IMR-90 (cell line): Measurements from ENCODE around the gene MRAP2. TPM values are rescaled to one million over a fixed set of nuclear protein-coding genes. Genes with fewer than 3 reads are reported as not detected.

Source experiments
- ATAC-seq: fragments of 200-7000 bp; cut with Tn5 transposase; 2 replicates; pipeline ENCODE4 v1.9.1; 2020; ENCODE audit warnings: low read depth, mild to moderate bottlenecking, moderate library complexity
- BruUV-seq: library from RNA; stranded (reverse); fragments of 400-500 nt; replicated peaks from 2 replicates; lab custom pipeline; 2021; lab: Mats Ljungman, UMichigan
- CTCF ChIA-PET: fragments of 300-600 bp; formaldehyde crosslinking; extraction: SDS; loops from one replicate; lab custom pipeline; 2021; ENCODE audit warnings: antibody characterized with exemption; lab: Yijun Ruan, JAX
- POLR2A ChIA-PET: fragments of 300-600 bp; sonication (Branson Sonifier 250); formaldehyde crosslinking; loops from one replicate; lab custom pipeline; 2022; ENCODE audit warnings: antibody characterized with exemption; ENCODE audit not compliant: unreplicated experiment; lab: Charles Lee
- DNase-seq: peaks from one replicate; pipeline ENCODE4 v3.0.0; 2013
- H2AFZ ChIP-seq: replicated peaks from 2 replicates; pipeline ENCODE3; 2013; ENCODE audit warnings: low read length, mild to moderate bottlenecking; ENCODE audit not compliant: poor library complexity
- H2AK5ac ChIP-seq: 2 replicates; pipeline ENCODE4 v1.6.1; 2013; ENCODE audit warnings: low read depth, low read length, inconsistent platforms
- H2AK9ac ChIP-seq: replicated peaks from 2 replicates; pipeline ENCODE3; 2013; ENCODE audit warnings: mild to moderate bottlenecking, low read depth, low read length, moderate library complexity; ENCODE audit not compliant: poor library complexity
- H2BK120ac ChIP-seq: 2 replicates; pipeline ENCODE4 v1.6.1; 2013; ENCODE audit warnings: low read depth, low read length, inconsistent platforms
- H2BK15ac ChIP-seq: 3 replicates; pipeline ENCODE4 v1.6.1; 2013; ENCODE audit warnings: low read depth, low read length, inconsistent platforms
- H2BK20ac ChIP-seq: 2 replicates; pipeline ENCODE4 v1.6.1; 2013; ENCODE audit warnings: low read depth, mild to moderate bottlenecking, inconsistent platforms, low read length, moderate library complexity
- H2BK5ac ChIP-seq: 2 replicates; pipeline ENCODE4 v1.6.1; 2013; ENCODE audit warnings: mild to moderate bottlenecking, low read depth, low read length, inconsistent platforms; ENCODE audit not compliant: poor library complexity, severe bottlenecking
- H3K14ac ChIP-seq: replicated peaks from 2 replicates; pipeline ENCODE4 v1.6.1; 2013; ENCODE audit warnings: low read depth, low read length, inconsistent platforms
- H3K18ac ChIP-seq: 2 replicates; pipeline ENCODE4 v1.6.1; 2013; ENCODE audit warnings: low read depth, low read length, control low read depth
- H3K23ac ChIP-seq: 2 replicates; pipeline ENCODE4 v1.6.1; 2013; ENCODE audit warnings: low read depth, low read length, inconsistent platforms
- H3K27ac ChIP-seq: 2 replicates; pipeline ENCODE4 v1.5.1; 2013; ENCODE audit warnings: mild to moderate bottlenecking, control low read depth, low read length; ENCODE audit not compliant: insufficient read depth
- H3K27me3 ChIP-seq: 2 replicates; pipeline ENCODE4 v1.6.1; 2013; ENCODE audit warnings: low read length; ENCODE audit not compliant: control insufficient read depth, insufficient read depth
- H3K36me3 ChIP-seq: 2 replicates; pipeline ENCODE4 v1.6.1; 2013; ENCODE audit warnings: low read length, mixed read lengths; ENCODE audit not compliant: control insufficient read depth, insufficient read depth
- H3K4ac ChIP-seq: 2 replicates; pipeline ENCODE4 v1.6.1; 2013; ENCODE audit warnings: low read depth, low read length, inconsistent platforms
- H3K4me1 ChIP-seq: 2 replicates; pipeline ENCODE4 v1.6.1; 2013; ENCODE audit warnings: low read length, mixed read lengths; ENCODE audit not compliant: control insufficient read depth, insufficient read depth
- H3K4me2 ChIP-seq: 2 replicates; pipeline ENCODE4 v1.6.1; 2013; ENCODE audit warnings: low read depth, mild to moderate bottlenecking, control low read depth, low read length, moderate library complexity
- H3K4me3 ChIP-seq: 2 replicates; pipeline ENCODE4 v1.5.1; 2013; ENCODE audit warnings: low read depth, mild to moderate bottlenecking, control low read depth, low read length, moderate library complexity; ENCODE audit not compliant: insufficient read depth
- H3K56ac ChIP-seq: 2 replicates; pipeline ENCODE4 v1.6.1; 2013; ENCODE audit warnings: low read length, inconsistent platforms; ENCODE audit not compliant: insufficient read depth; ENCODE audit errors: extremely low read depth
- H3K79me1 ChIP-seq, 2 experiments: 2 replicates each; pipeline ENCODE4 v1.6.1; 2013; ENCODE audit warnings: low read length in 2 of 2, inconsistent platforms in 1 of 2, low read depth in 1 of 2
- H3K9ac ChIP-seq: 2 replicates; pipeline ENCODE4 v1.6.1; 2013; ENCODE audit warnings: low read depth, low read length, control low read depth
- H3K9me1 ChIP-seq: 2 replicates; pipeline ENCODE4 v1.6.1; 2013; ENCODE audit warnings: low read length, inconsistent platforms; ENCODE audit not compliant: insufficient read depth
- H3K9me3 ChIP-seq: 2 replicates; pipeline ENCODE4 v1.6.1; 2013; ENCODE audit warnings: low read length; ENCODE audit not compliant: control insufficient read depth, insufficient read depth
- H4K20me1 ChIP-seq: 2 replicates; pipeline ENCODE4 v1.6.1; 2013; ENCODE audit warnings: low read length, inconsistent platforms; ENCODE audit not compliant: insufficient read depth
- H4K5ac ChIP-seq: 2 replicates; pipeline ENCODE4 v1.6.1; 2013; ENCODE audit warnings: mild to moderate bottlenecking, low read depth, low read length, control low read depth
- H4K8ac ChIP-seq, 2 experiments: 2 replicates each; pipeline ENCODE4 v1.6.1; 2013; ENCODE audit warnings: low read depth in 2 of 2, low read length in 2 of 2, control low read depth in 1 of 2, inconsistent platforms in 1 of 2
- H4K91ac ChIP-seq: 2 replicates; pipeline ENCODE4 v1.6.1; 2013; ENCODE audit warnings: low read depth, low read length, inconsistent platforms; ENCODE audit not compliant: insufficient read depth
- CEBPB ChIP-seq: IDR thresholded peaks from 2 replicates; pipeline ENCODE4 v1.6.1; 2012; ENCODE audit warnings: low read depth, low read length, improper control_type of control experiment
- CHD1 ChIP-seq: IDR thresholded peaks from 2 replicates; pipeline ENCODE4 v1.6.1; 2012; ENCODE audit warnings: low read depth, low read length, improper control_type of control experiment
- FOS ChIP-seq: fragments of 150-350 bp; IDR thresholded peaks from 2 replicates; pipeline ENCODE4 v1.6.1; 2016; ENCODE audit warnings: low read depth, low read length
- MAFK ChIP-seq: IDR thresholded peaks from 2 replicates; pipeline ENCODE4 v1.6.1; 2012; ENCODE audit warnings: low read depth, low read length, improper control_type of control experiment
- MXI1 ChIP-seq: IDR thresholded peaks from 2 replicates; pipeline ENCODE4 v1.6.1; 2012; ENCODE audit warnings: low read depth, mild to moderate bottlenecking, low read length, moderate library complexity, borderline replicate concordance
- NFE2L2 ChIP-seq: fragments of 150-350 bp; IDR thresholded peaks from 2 replicates; pipeline ENCODE4 v1.6.1; 2016; ENCODE audit warnings: low read depth, mild to moderate bottlenecking, low read length
- POLR2A ChIP-seq: IDR thresholded peaks from 2 replicates; pipeline ENCODE4 v1.6.1; 2012; ENCODE audit warnings: mild to moderate bottlenecking, low read depth, low read length
- RAD21 ChIP-seq: IDR thresholded peaks from 2 replicates; pipeline ENCODE4 v1.6.1; 2012; ENCODE audit warnings: low read length, improper control_type of control experiment
- RCOR1 ChIP-seq: IDR thresholded peaks from 2 replicates; pipeline ENCODE4 v1.6.1; 2012; ENCODE audit warnings: mild to moderate bottlenecking, low read length, improper control_type of control experiment; ENCODE audit not compliant: insufficient replicate concordance
- RFX5 ChIP-seq: IDR thresholded peaks from 2 replicates; pipeline ENCODE4 v1.8.0; 2012; ENCODE audit warnings: low read depth, mild to moderate bottlenecking, low read length, moderate library complexity
- SMC3 ChIP-seq: fragments of 150-350 bp; IDR thresholded peaks from 2 replicates; pipeline ENCODE4 v1.6.1; 2016; ENCODE audit warnings: low read depth, mild to moderate bottlenecking, antibody characterized with exemption, low read length, moderate library complexity
- USF2 ChIP-seq: fragments of 150-350 bp; IDR thresholded peaks from 2 replicates; pipeline ENCODE4 v1.6.1; 2017; ENCODE audit warnings: mild to moderate bottlenecking, antibody characterized with exemption, low read length, low read depth
- WGBS, 2 experiments: methylation state at CpG; one replicate each; pipeline versions ENCODE4 v1.1.5 to v1.1.7; 2013; ENCODE audit warnings: missing lambda C conversion rate in 2 of 2; ENCODE audit not compliant: insufficient read length in 1 of 2; ENCODE audit errors: extremely low coverage in 2 of 2; 5-methylcytosine and 5-hydroxymethylcytosine counted together
- dilution Hi-C: fragments of 300-500 bp; cut with HindIII; formaldehyde crosslinking; loops from one replicate; pipeline ENCODE4 v1.14.3; 2018; ENCODE audit warnings: low sequenced_read_pairs; ENCODE audit not compliant: unreplicated experiment
- in situ Hi-C: fragments of 300-500 bp; cut with MboI; formaldehyde crosslinking; loops from 3 replicates; pipeline ENCODE4 v1.14.3; 2019; ENCODE audit warnings: low sequenced_read_pairs, inconsistent platforms, mixed read lengths
- intact Hi-C: fragments of 100-400 bp; cut with micrococcal nuclease; formaldehyde crosslinking; loops from 2 replicates; pipeline ENCODE4 v1.10.0; 2022
- polyA plus RNA-seq, 3 experiments: library from polyadenylated mRNA; depleted of rRNA; stranded (reverse); fragments of >200 nt; gene quantifications; 2 replicates each; pipeline ENCODE4 v1.2.3, GENCODE V29; 2012; ENCODE audit warnings: low replicate concordance in 1 of 3
- total RNA-seq: library from RNA; depleted of rRNA; stranded (reverse); fragments of >200 nt; gene quantifications from 2 replicates; pipeline ENCODE4 v1.2.3, GENCODE V29; 2012
- TF ChIP-seq, protein P1 (sequence below): fragments of 150-350 bp; IDR thresholded peaks from 2 replicates; pipeline ENCODE4 v1.6.1; 2016; ENCODE audit warnings: low read depth, mild to moderate bottlenecking, low read length, moderate library complexity, borderline replicate concordance

The MRAP2 gene
- total and polyA plus RNA-seq, 2 of the 4 experiments (the other 2 are of a cell fraction) = 0.03 TPM; not detected in 1

DNA sequence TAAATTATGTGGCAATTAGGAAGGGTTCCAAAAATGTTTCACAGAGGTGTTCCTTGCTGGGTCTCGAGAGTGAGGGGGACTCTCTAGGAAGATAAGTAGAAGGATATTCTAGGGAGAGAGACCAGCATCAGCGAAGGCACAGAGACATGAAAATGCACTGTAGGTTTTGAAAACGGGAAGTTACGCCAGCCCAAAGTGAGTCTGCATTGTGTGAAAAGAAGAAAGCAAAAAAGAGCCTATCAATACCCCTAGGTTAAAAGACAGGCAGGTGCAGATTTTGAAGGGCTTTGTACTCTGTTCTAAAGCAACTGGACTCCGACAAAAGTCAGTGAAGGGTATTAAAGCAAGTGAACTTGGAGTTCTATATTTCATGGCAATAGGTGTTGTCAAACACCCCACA lies 25.7 kb upstream of the MRAP2 start:
- BruUV-seq = no TSS peak
- H3K18ac ChIP-seq = no peak overlapping the region
- H3K9me3 ChIP-seq = no peaks in the 10 kb centered on the region
- H4K8ac ChIP-seq = no peak overlapping the region
- H4K91ac ChIP-seq = no peak overlapping the region
- POLR2A ChIA-PET = no interaction called here
- no peak overlapping the region for H2BK120ac ChIP-seq
- WGBS, 2 experiments = no CpG with 5 or more reads among the region's 5 CpGs
- no peaks in the 10 kb centered on the region for H3K4me1 ChIP-seq
- TF ChIP-seq FOS (no peak), CHD1 (no peak), RFX5 (no peak), POLR2A (no peak), SMC3 (no peak), CEBPB (no peak), USF2 (no peak), MAFK (no peak), RCOR1 (no peak), MXI1 (no peak), RAD21 (no peak), NFE2L2 (no peak)
- TF ChIP-seq, protein P1, sequence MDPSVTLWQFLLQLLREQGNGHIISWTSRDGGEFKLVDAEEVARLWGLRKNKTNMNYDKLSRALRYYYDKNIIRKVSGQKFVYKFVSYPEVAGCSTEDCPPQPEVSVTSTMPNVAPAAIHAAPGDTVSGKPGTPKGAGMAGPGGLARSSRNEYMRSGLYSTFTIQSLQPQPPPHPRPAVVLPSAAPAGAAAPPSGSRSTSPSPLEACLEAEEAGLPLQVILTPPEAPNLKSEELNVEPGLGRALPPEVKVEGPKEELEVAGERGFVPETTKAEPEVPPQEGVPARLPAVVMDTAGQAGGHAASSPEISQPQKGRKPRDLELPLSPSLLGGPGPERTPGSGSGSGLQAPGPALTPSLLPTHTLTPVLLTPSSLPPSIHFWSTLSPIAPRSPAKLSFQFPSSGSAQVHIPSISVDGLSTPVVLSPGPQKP = no peak
- no peak overlapping the region for H2BK20ac ChIP-seq
- H2AK9ac ChIP-seq = no peak overlapping the region
- no peaks in the 10 kb centered on the region for H3K27me3 ChIP-seq
- no peaks in the 10 kb centered on the region for H4K20me1 ChIP-seq
- no peaks in the 10 kb centered on the region for H3K36me3 ChIP-seq
- no peak overlapping the region for H3K56ac ChIP-seq
- no peak overlapping the region for H3K9ac ChIP-seq
- H3K4me3 ChIP-seq = no peak overlapping the region
- no peak overlapping the region for H2AFZ ChIP-seq
- H3K79me1 ChIP-seq = no peaks in the 10 kb centered on the region
- no peak overlapping the region for H2BK5ac ChIP-seq
- H4K5ac ChIP-seq = no peak overlapping the region
- dilution Hi-C loops = no loop called here
- CTCF ChIA-PET = no interaction called here
- no peaks in the 10 kb centered on the region for H3K9me1 ChIP-seq
- in situ Hi-C loops = no loop called here
- H2BK15ac ChIP-seq = no peak overlapping the region
- intact Hi-C loops = no loop called here
- DNase-seq = no peak
- no peak overlapping the region for H3K4me2 ChIP-seq
- no peak overlapping the region for H3K4ac ChIP-seq
- H2AK5ac ChIP-seq = no peak overlapping the region
- ATAC-seq = no peak
- H3K27ac ChIP-seq = no peak overlapping the region
- no peak overlapping the region for H3K23ac ChIP-seq
- no peak overlapping the region for H3K14ac ChIP-seq
